HK-2 (cell line): ENCODE results near the gene FBXL13.
"Not testable (repeated sequence)": the region's sequence is repeated elsewhere in the genome, so short reads cannot be mapped to it uniquely, and the experiment has no call there.

ENCODE experiments used
- DNase-seq: peaks from one replicate; pipeline ENCODE4 v3.0.0-alpha.2; 2018; ENCODE audit not compliant: unreplicated experiment

Gene FBXL13

DNA sequence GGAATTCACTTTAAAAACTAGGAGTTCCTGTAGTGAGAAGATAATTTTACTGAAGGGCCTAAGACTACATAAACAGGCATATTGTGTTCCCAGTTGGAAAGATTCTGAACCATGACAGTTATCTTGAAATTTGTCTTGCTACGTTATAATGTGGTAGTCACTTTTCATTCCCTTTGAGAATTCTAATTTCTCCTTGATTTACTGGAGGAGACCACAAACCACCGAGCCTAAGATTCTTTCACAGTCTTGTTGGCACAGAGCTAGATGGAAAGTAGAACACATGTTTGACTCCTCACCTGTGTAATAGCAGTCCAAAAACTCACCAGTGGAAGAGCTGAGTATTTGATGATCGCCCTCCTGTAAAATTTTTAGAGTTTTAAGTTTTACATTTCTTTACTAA, 5.2 kb upstream of the FBXL13 start:
- no peak for DNase-seq

GRCh38 chr7:103078226-103078625, 3.6 kb upstream of the FBXL13 start:
- not testable (repeated sequence) for DNase-seq

- DNase-seq = no peak
Measured at GRCh38 chr7:103077318-103077717, 2.7 kb upstream of the FBXL13 start.

GRCh38 chr7:103076764-103077163, 2.2 kb upstream of the FBXL13 start:
- DNase-seq = no peak

- DNase-seq = peak; percentile 58
Measured at GRCh38 chr7:103075337-103075918, 832 bp upstream of the FBXL13 start.

GRCh38 chr7:103073989-103074518, 542 bp downstream of the FBXL13 start:
- no peak for DNase-seq

GRCh38 chr7:103071000-103071399, 3.6 kb downstream of the FBXL13 start:
- DNase-seq = no peak

DNA sequence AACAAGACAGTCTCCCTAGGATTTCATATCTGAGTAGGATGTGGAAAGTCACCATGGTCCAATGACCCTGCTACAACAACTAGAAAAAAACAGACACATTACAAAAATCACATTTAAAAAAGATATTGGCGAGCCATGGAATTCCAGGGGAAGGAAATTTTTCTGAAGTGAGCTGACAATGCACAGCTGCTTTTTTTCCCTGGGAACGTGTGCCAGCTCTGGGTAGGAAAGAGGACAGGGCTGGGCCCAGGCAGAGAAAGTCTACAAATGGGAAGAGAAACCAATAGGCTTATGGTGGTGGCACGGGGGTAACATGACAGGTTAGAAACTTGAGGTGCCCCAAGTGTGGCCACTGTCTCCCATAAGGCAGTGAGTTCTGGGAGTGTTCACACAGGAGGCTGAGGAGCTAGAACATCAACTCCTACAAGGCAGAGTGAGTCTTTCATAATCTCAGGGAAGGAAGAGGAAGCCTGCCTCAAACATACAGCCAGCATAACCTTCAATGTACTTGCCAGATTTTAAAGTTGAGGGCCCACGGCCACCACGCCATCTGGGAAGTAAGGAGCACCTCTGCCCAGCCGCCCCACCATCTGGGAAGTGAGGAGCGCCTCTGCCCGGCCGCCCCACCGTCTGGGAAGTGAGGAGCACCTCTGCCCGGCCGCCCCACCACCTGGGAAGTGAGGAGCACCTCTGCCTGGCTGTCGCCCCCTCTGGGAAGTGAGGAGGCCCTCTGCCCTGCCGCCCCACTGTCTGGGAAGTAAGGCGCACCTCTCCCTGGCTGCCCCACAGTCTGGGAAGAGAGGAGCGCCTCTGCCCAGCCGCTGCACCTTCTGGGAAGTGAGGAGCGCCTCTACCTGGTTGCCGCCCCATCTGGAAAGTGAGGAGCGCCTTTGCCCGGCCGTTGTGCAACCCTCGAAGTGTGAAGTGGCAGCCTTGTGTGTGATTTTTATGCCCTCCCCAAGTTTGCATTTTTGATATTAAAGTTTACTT, 5.9 kb downstream of the FBXL13 start:
- DNase-seq = no peak

DNA sequence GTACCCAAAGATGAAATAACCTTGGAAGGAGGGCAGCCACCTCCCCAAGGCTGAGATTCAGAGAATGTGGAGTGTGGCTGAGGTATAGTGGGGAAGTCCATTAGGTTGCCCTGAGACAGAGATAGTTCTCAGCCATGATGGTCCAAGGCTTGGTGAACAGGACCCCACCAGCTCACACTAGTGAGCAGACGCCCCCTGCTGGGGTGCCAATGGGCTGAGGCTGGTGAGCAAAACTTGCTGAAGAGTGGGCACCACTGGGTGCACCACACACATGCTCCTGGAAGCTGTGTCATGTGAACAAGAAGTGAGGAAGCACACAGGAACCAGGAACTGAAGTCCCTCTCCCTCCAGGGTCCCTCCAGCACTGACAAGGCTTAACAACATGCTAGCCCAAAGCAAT, 8.9 kb downstream of the FBXL13 start:
- DNase-seq = peak; percentile 29

DNA sequence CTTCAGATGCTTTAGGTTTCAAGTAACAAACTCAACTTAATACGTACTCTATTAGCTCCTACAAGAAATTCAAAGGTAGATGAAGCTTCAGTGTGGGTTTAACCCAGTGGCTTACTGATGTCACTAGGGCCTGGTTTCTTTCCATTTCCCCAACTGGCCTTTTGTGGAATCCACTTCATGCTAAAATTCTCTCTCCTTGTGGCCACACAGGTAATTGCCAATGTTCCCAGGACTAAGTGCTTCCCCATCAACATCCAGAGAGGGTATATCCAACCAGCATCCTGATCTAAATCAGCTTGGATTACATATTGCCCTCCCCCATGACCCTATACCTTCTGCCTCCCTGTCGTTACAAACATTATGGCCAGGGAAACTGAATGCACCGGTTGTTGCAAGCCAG, 10.7 kb downstream of the FBXL13 start:
- no peak for DNase-seq

DNA sequence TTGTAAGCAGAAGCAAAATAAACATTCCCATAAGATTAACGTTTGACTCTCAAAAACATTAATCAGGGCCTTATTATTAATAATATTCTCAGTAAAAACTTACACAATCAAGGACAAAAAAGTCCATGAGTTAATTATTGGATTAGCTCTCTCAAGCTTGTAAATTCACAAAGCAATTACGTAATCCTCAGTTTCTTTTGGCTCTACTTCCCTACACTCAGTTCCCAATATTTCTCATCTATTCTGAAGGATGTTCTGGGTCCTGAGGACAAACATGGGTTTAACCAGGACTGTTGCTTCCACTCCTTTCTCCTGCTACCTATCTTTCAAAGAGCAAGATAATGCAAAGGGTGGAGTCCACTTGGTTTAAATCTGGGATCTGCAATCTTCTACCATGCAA, 15.1 kb downstream of the FBXL13 start:
- DNase-seq = no peak

- no peak for DNase-seq
Measured at GRCh38 chr7:103058122-103058521, 16.5 kb downstream of the FBXL13 start.

DNA sequence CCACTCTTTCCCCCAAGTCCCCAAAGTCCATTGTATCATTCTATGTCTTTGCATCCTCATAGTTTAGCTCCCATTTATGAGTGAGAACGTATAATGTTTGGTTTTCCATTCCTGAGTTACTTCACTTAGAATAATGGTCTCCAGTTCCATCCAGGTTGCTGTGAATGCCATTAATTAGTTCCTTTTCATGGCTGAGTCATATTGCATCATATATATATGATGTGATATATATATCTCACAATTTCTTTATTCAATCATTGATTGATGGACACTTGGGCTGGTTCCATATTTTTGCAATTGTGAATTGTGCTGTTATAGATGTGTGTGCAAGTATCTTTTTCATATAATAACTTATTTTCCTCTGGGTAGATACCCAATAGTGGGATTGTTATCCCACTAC, 18.6 kb downstream of the FBXL13 start:
- DNase-seq = not testable (repeated sequence)

DNA sequence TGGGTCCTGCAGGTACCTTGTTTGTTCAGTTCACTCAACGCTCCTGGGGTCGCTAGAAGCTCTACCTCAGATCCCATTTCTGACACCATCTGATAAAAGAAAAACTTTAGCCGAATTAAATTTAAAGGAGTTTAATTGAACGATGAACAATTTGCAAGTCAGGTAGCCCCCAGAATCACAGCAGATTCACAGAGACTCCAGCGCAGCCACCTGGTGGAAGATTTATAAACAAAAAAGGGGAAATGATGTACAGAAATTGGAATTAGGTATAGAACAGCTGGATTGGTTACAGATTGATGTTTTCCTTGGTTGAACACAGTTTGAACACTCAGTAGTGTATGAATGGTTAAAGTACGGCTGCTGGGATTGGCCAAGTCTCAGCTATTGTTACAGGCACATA, 23.1 kb downstream of the FBXL13 start:
- DNase-seq = no peak

DNA sequence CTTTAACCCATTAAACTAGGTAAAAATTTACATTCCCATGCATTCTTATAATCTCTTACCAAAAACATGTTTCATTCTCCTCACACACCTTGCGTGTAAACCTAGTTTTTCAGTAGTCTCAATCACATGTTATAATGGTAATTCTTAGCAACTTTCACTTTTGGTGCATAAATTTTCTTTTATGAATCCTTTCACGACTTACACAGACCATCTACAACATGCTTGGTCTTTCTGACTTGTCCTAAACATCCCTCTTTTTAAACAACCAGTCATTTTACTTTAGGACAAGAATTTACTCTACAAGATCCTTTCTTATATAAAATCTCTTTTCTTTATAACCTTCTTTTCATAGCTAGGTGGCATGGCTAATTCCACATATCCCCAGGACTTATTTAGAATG, 25.8 kb downstream of the FBXL13 start:
- DNase-seq = no peak

- DNase-seq = not testable (repeated sequence)
Measured at GRCh38 chr7:103041815-103042214, 32.8 kb downstream of the FBXL13 start.

DNA sequence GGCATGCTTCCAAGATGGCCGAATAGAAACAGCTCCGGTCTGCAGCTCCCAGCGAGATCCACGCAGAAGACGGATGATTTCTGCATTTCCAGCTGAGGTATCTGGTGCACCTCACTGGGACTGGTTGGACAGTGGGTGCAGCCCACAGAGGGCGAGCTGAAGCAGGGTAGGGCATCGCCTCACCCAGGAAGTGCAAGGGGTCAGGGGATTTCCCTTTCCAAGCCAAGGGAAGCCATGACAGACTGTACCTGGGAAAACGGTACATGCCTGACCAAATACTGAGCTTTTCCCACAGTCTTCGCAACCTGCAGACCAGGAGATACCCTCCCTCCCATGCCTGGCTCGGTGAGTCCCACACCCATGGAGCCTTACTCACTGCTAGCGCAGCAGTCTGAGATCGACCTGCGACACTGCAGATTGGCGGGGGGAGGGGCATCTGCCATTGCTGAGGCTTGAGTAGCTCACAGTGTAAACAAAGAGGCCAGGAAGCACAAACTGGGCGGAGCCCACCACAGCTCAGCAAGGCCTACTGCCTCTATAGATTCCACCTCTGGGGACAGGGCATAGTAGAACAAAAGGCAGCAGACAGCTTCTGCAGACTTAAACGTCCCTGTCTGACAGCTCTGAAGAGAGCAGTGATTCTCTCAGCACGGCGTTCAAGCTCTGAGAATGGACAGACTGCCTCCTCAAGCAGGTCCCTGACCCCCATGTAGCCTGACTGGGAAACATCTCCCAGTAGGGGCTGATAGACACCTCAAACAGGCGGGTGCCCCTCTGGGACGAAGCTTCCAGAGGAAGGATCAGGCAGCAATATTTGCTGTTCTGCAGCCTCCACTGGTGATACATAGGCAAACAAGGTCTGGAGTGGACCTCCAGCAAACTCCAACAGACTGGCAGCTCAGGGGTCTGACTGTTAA, 36.5 kb downstream of the FBXL13 start:
- DNase-seq = not testable (repeated sequence)

GRCh38 chr7:103037476-103037822, 37.1 kb downstream of the FBXL13 start:
- no peak for DNase-seq

DNA sequence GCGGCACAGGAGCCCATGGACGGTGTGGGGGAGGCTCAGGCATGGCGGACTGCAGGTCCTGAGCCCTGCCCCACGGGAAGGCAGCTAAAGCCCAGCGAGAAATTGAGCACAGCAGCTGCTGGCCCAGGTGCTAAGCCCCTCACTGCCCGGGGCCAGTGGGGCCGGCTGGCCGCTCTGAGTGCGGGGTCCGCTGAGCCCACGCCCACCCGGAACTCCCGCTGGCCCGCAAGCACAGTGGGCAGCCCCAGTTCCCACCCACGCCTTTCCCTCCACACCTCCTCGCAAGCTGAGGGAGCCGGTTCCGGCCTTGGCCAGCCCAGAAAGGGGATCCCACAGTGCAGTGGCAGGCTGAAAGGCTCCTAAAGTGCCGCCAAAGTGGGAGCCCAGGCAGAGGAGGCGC, 40.3 kb downstream of the FBXL13 start:
- not testable (repeated sequence) for DNase-seq

DNA sequence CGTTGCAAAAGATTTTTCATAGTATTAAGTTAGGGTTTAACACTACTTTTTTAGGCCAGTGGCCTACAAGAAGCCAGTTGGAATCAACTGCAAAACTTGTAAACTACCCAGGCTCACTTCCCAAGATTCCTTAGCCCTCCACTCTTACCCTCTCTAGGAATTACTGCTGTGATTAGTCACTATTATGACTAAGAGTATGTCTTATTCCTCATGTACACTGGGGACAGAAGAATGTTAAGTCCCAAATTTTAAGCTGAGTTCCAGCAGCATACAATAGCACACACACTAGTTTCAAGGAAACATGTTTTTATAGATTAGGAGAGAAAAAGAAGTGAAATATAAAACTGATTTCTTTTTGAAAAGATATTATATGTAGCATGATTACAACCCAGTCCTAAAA, 42.8 kb downstream of the FBXL13 start:
- no peak for DNase-seq

DNA sequence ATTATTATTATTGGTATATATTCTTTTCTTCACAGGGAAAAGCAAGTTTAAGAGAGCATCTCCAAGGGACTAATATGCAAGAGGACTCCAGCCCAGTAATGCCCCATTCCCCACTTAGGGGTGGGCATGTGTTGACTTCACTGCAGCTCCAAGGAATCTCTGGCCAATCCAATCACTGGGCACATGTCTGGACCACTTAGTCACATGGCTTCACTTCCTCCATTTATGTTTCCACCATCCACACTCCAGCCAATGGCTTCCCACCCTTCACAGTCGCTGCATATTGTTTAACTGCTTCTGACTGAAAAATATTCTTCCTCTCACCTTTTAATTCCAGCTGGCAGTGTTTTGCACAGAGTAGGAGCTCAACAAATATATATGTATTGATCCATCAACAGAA, 43.6 kb downstream of the FBXL13 start:
- DNase-seq = no peak

- no peak for DNase-seq
Measured at GRCh38 chr7:103025341-103025740, 49.3 kb downstream of the FBXL13 start.
